22Rv1 (cell line): ENCODE data around the gene UPK1A.

Experiments used
- H3K27ac ChIP-seq: fragments of 450-650 bp; 2 replicates; pipeline ENCODE4 v1.5.1; 2017
- CTCF ChIP-seq: fragments of 450-650 bp; IDR thresholded peaks from 2 replicates; pipeline ENCODE4 v1.5.1; 2017; ENCODE audit warnings: mild to moderate bottlenecking
- ZFX ChIP-seq: fragments of 450-650 bp; IDR thresholded peaks from 2 replicates; pipeline ENCODE4 v1.6.1; 2017; ENCODE audit warnings: antibody characterized with exemption, borderline replicate concordance

Gene UPK1A

GRCh38 chr19:35661995-35662340 is 4.3 kb upstream of the UPK1A start:
- H3K27ac ChIP-seq: no peak overlapping the region
- TF ChIP-seq CTCF (no peak), ZFX (no peak)

- TF ChIP-seq CTCF (no peak), ZFX (no peak)
- H3K27ac ChIP-seq: no peak overlapping the region
Measured at GRCh38 chr19:35663981-35664380, 2.3 kb upstream of the UPK1A start.

GRCh38 chr19:35665157-35665556 is 1.2 kb upstream of the UPK1A start:
- no peak overlapping the region for H3K27ac ChIP-seq
- TF ChIP-seq CTCF (no peak), ZFX (no peak)

- H3K27ac ChIP-seq: no peak overlapping the region
- TF ChIP-seq CTCF (no peak), ZFX (no peak)
Measured at GRCh38 chr19:35665604-35666003, 713 bp upstream of the UPK1A start.

- no peak overlapping the region for H3K27ac ChIP-seq
- TF ChIP-seq CTCF: no peak
- no peak for TF ChIP-seq ZFX
Measured at GRCh38 chr19:35669566-35669965, 3.2 kb downstream of the UPK1A start.

GRCh38 chr19:35669974-35670373 is 3.7 kb downstream of the UPK1A start:
- no peak overlapping the region for H3K27ac ChIP-seq
- TF ChIP-seq ZFX: no peak
- TF ChIP-seq CTCF: no peak

GRCh38 chr19:35670686-35671085 is 4.4 kb downstream of the UPK1A start:
- TF ChIP-seq CTCF (no peak), ZFX (no peak)
- H3K27ac ChIP-seq: no peak overlapping the region

GRCh38 chr19:35671818-35672217 is 5.5 kb downstream of the UPK1A start:
- TF ChIP-seq CTCF (no peak), ZFX (no peak)
- no peak overlapping the region for H3K27ac ChIP-seq
